GM21528 (cell line): ENCODE measurements around the gene OR6B2.
A peak's percentile ranks its signal among the peaks of the same experiment; 100 is the strongest.

Experiments
- ATAC-seq: cut with Tn5 transposase; IDR thresholded peaks from one replicate; pipeline ENCODE4 v1.9.1; 2021; ENCODE audit warnings: mild to moderate bottlenecking, moderate library complexity; ENCODE audit not compliant: unreplicated experiment, low FRiP score

The OR6B2 gene

GRCh38 chr2:240042740-240043139 lies 12.5 kb upstream of the OR6B2 start:
- no peak for ATAC-seq

GRCh38 chr2:240041363-240041762 lies 11.1 kb upstream of the OR6B2 start:
- no peak for ATAC-seq

- no peak for ATAC-seq
Measured at GRCh38 chr2:240037358-240037757, 7.1 kb upstream of the OR6B2 start.

GRCh38 chr2:240033330-240033678 lies 3.1 kb upstream of the OR6B2 start:
- ATAC-seq: no peak

GRCh38 chr2:240032406-240033329 lies 2.4 kb upstream of the OR6B2 start:
- ATAC-seq: no peak

GRCh38 chr2:240024766-240025165 lies 5.5 kb downstream of the OR6B2 start:
- peak; percentile 23 for ATAC-seq

GRCh38 chr2:240023792-240024191 lies 6.4 kb downstream of the OR6B2 start:
- ATAC-seq: no peak

GRCh38 chr2:240021488-240022104 lies 8.6 kb downstream of the OR6B2 start:
- ATAC-seq: no peak

GRCh38 chr2:240018071-240018750 lies 12.0 kb downstream of the OR6B2 start:
- no peak for ATAC-seq

- no peak for ATAC-seq
Measured at GRCh38 chr2:240014327-240014726, 15.9 kb downstream of the OR6B2 start.

GRCh38 chr2:240013343-240013742 lies 16.9 kb downstream of the OR6B2 start:
- ATAC-seq: no peak

GRCh38 chr2:240002983-240003382 lies 27.2 kb downstream of the OR6B2 start:
- no peak for ATAC-seq

GRCh38 chr2:240000671-240001070 lies 29.6 kb downstream of the OR6B2 start:
- ATAC-seq: no peak

- no peak for ATAC-seq
Measured at GRCh38 chr2:239997686-239998409, 32.4 kb downstream of the OR6B2 start.

- ATAC-seq: no peak
Measured at GRCh38 chr2:239994086-239994485, 36.1 kb downstream of the OR6B2 start.

- no peak for ATAC-seq
Measured at GRCh38 chr2:239993291-239993690, 36.9 kb downstream of the OR6B2 start.

GRCh38 chr2:239991689-239992314 lies 38.4 kb downstream of the OR6B2 start:
- ATAC-seq: no peak

- no peak for ATAC-seq
Measured at GRCh38 chr2:239990966-239991365, 39.3 kb downstream of the OR6B2 start.

GRCh38 chr2:239985356-239985755 lies 44.9 kb downstream of the OR6B2 start:
- ATAC-seq: no peak

GRCh38 chr2:239984421-239985194 lies 45.6 kb downstream of the OR6B2 start:
- ATAC-seq: no peak
